ENCODE results near the gene PSMA3.

PSMA3 gene

DNA sequence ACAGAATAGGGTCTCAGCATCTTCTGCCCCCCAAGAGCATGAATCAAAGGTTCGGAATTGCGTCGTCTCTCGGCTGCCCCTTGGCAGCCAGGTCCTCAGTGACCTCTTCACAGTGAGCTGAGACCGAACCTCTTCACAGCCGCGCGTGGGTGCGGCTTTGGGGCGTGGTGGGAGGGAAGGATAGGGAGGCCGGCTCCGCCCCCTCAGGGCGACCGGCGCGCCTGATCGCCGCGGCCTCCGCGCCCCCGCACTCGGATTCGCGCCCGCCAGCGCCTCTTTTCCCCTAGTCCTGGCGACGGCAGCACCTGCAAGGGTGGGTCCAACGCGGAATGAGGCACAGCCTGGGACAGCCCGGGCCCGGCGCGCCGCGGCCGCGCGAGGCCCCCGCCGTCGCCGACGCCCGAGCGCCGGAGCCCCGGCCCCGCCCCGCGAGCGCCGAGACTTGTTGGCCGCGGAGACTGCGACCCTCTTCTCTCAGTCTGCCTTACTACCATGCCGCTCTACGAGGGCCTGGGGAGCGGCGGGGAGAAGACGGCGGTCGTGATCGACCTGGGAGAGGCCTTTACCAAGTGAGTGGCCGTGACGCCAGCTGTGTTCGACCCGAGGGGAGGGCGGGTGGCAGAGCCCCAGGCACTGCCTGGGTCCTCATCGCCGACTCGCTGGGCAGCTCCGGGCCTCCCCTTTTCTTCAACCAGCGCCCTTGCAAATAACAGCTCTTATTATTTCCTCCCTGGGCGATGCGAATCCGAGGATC, 44.7 kb upstream of the PSMA3 start, which contains the start of gene ACTR10:
Gene ACTR10, plus strand, starts transcription at position 424 of the 754 bp plus-strand sequence. Its CDS starts 69 bp downstream, at position 493.
- Histone ChIP-seq H3K9me3 (replicated peaks; ENCODE audit: insufficient read depth, low read length) (no peaks in the 10 kb centered on the region), H3K4me2 (ENCODE audit: low read depth, low read length) (peak within 1 kb of the TSS; percentile 83), H3F3A (ENCODE audit: insufficient read depth, low read length) (0 out of 2 replicates have a peak, but pooled peaks cover 4% of the 10 kb centered on the region), H3K4me1 (ENCODE audit: low read length) (peaks cover 5% of the 10 kb centered on the region; the same call in 1 of the 2 replicates), H3K9me2 (replicated peaks; ENCODE audit: insufficient read depth, low read length) (no peaks in the 10 kb centered on the region), H3K36me3 (replicated peaks; ENCODE audit: insufficient read depth, low read length) (no peaks in the 10 kb centered on the region), H3K4me3 (ENCODE audit: low read length) (peak within 1 kb of the TSS; percentile 83), H3K79me2 (ENCODE audit: low read length) (peaks cover 19% of the 10 kb centered on the region), H3K27me3 (replicated peaks; ENCODE audit: insufficient read depth, low read length) (no peaks in the 10 kb centered on the region), H2AFZ (ENCODE audit: low read length) (peak within 1 kb of the TSS; percentile 79), H3K27ac (ENCODE audit: low read length) (peak within 1 kb of the TSS; percentile 68; the same call in 1 of the 2 replicates), H4K20me1 (ENCODE audit: insufficient read depth, low read length) (no peaks in the 10 kb centered on the region), H3K9ac (ENCODE audit: low read length) (peak within 1 kb of the TSS; percentile 72)
- TF ChIP-seq, protein P1, sequence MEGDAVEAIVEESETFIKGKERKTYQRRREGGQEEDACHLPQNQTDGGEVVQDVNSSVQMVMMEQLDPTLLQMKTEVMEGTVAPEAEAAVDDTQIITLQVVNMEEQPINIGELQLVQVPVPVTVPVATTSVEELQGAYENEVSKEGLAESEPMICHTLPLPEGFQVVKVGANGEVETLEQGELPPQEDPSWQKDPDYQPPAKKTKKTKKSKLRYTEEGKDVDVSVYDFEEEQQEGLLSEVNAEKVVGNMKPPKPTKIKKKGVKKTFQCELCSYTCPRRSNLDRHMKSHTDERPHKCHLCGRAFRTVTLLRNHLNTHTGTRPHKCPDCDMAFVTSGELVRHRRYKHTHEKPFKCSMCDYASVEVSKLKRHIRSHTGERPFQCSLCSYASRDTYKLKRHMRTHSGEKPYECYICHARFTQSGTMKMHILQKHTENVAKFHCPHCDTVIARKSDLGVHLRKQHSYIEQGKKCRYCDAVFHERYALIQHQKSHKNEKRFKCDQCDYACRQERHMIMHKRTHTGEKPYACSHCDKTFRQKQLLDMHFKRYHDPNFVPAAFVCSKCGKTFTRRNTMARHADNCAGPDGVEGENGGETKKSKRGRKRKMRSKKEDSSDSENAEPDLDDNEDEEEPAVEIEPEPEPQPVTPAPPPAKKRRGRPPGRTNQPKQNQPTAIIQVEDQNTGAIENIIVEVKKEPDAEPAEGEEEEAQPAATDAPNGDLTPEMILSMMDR (IDR thresholded peaks at IDR 0.05; ENCODE audit: low read length): no peak
- TF ChIP-seq EZH2 (optimal IDR thresholded peaks at IDR 0.05; ENCODE audit: low read depth, low read length): no peak
- TF ChIP-seq EZH2phosphoT487 (IDR thresholded peaks at IDR 0.05; ENCODE audit: low read length): no peak
- DNase-seq: peak; percentile 71

DNA sequence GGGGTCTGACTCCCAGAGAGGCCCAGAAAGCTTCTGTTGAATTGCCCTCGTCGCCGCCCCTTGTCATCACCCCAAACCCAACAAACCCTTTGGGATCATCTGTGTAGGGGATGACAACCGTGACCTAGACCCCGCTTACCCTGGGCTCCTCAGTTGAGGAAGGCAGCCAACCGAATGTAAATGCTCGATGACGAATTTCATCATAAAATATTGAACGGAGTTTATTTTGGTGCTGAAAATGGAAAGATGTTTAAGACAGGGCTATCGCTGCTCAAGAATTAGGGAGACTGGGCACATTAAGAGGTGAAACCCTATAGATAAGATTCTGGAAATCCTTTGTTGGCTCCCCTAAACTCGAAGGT, 44.2 kb upstream of the PSMA3 start:
- H3K4me3 ChIP-seq (ENCODE audit: low read length): peak overlapping the region; percentile 83
- TF ChIP-seq, protein P1 (IDR thresholded peaks at IDR 0.05; ENCODE audit: low read length): no peak
- H3F3A ChIP-seq (ENCODE audit: insufficient read depth, low read length): 0 out of 2 replicates have a peak, but pooled peaks cover 4% of the 10 kb centered on the region
- peak overlapping the region; percentile 83 for H3K4me2 ChIP-seq (ENCODE audit: low read depth, low read length)
- H3K27me3 ChIP-seq (replicated peaks; ENCODE audit: insufficient read depth, low read length): no peaks in the 10 kb centered on the region
- no peaks in the 10 kb centered on the region for H3K36me3 ChIP-seq (replicated peaks; ENCODE audit: insufficient read depth, low read length)
- H3K9ac ChIP-seq (ENCODE audit: low read length): peak overlapping the region; percentile 72
- peaks cover 5% of the 10 kb centered on the region; the same call in 1 of the 2 replicates for H3K4me1 ChIP-seq (ENCODE audit: low read length)
- peak overlapping the region; percentile 69 for H2AFZ ChIP-seq (ENCODE audit: low read length)
- H3K9me3 ChIP-seq (replicated peaks; ENCODE audit: insufficient read depth, low read length): no peaks in the 10 kb centered on the region
- H3K79me2 ChIP-seq (ENCODE audit: low read length): peaks cover 19% of the 10 kb centered on the region
- H4K20me1 ChIP-seq (ENCODE audit: insufficient read depth, low read length): no peaks in the 10 kb centered on the region
- H3K9me2 ChIP-seq (replicated peaks; ENCODE audit: insufficient read depth, low read length): no peaks in the 10 kb centered on the region
- H3K27ac ChIP-seq (ENCODE audit: low read length): peak overlapping the region; percentile 68; the same call in 1 of the 2 replicates
- DNase-seq: no peak

DNA sequence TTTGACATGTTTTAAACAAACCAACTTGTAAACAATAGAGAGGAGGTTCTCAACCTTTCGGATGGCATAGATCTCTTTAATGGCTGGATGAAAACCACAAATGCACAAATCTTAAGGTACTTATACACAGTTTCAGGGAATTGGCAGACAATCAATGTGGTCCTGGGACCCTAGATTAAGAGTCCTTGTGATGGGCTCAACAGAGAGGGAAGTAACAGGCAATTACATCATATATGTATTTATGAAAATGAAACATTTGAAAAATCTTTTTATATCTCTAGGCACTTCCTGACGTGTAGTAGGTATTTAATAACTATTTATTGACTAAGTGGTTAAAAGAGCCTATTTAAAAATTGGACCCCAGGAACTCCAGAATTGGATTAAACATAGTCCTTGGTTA, 43.8 kb upstream of the PSMA3 start:
- no peaks in the 10 kb centered on the region for H4K20me1 ChIP-seq (ENCODE audit: insufficient read depth, low read length)
- H3K9me2 ChIP-seq (replicated peaks; ENCODE audit: insufficient read depth, low read length): no peaks in the 10 kb centered on the region
- peak overlapping the region; percentile 72; the same call in 1 of the 2 replicates for H3K9ac ChIP-seq (ENCODE audit: low read length)
- DNase-seq: no peak
- H3K9me3 ChIP-seq (replicated peaks; ENCODE audit: insufficient read depth, low read length): no peaks in the 10 kb centered on the region
- peak overlapping the region; percentile 69; the same call in 1 of the 2 replicates for H2AFZ ChIP-seq (ENCODE audit: low read length)
- peaks cover 5% of the 10 kb centered on the region; the same call in 1 of the 2 replicates for H3K4me1 ChIP-seq (ENCODE audit: low read length)
- H3K27me3 ChIP-seq (replicated peaks; ENCODE audit: insufficient read depth, low read length): no peaks in the 10 kb centered on the region
- peaks cover 19% of the 10 kb centered on the region for H3K79me2 ChIP-seq (ENCODE audit: low read length)
- TF ChIP-seq EZH2 (optimal IDR thresholded peaks at IDR 0.05; ENCODE audit: low read depth, low read length): no peak
- no peak for TF ChIP-seq EZH2phosphoT487 (IDR thresholded peaks at IDR 0.05; ENCODE audit: low read length)
- TF ChIP-seq, protein P1 (IDR thresholded peaks at IDR 0.05; ENCODE audit: low read length): no peak
- peak overlapping the region; percentile 83 for H3K4me2 ChIP-seq (ENCODE audit: low read depth, low read length)
- 0 out of 2 replicates have a peak, but pooled peaks cover 4% of the 10 kb centered on the region for H3F3A ChIP-seq (ENCODE audit: insufficient read depth, low read length)
- H3K4me3 ChIP-seq (ENCODE audit: low read length): peak overlapping the region; percentile 83
- H3K27ac ChIP-seq (ENCODE audit: low read length): peak overlapping the region; percentile 68; the same call in 1 of the 2 replicates
- no peaks in the 10 kb centered on the region for H3K36me3 ChIP-seq (replicated peaks; ENCODE audit: insufficient read depth, low read length)
